HEK293 (cell line): ENCODE measurements around the gene MRM1.
A peak's percentile ranks its signal among the peaks of the same experiment; 100 is the strongest.

ENCODE experiments used
- CTCF ChIA-PET: fragments of 350-600 bp; formaldehyde crosslinking; extraction: SDS; loops from one replicate; lab custom pipeline; 2021; ENCODE audit warnings: antibody characterized with exemption; lab: Yijun Ruan, JAX
- POLR2A ChIA-PET: fragments of 300-600 bp; formaldehyde crosslinking; extraction: SDS; loops from one replicate; lab custom pipeline; 2020; ENCODE audit warnings: antibody characterized with exemption, inconsistent platforms; lab: Yijun Ruan, JAX
- H3K27ac ChIP-seq: fragments of 200-500 bp; sonication (Bioruptor generic); 2 replicates; pipeline ENCODE4 v1.5.1; 2014; ENCODE audit warnings: low read depth, low read length, control low read depth, inconsistent platforms; ENCODE audit errors: extremely low read depth
- H3K36me3 ChIP-seq, 2 experiments: fragments of 200-500 bp in 1 of 2; sonication (Bioruptor generic) in 1 of 2; 1 replicate in 1 of 2; 2 replicates in 1 of 2; pipeline ENCODE4 v1.5.1; 2014 to 2017; ENCODE audit warnings: inconsistent platforms in 2 of 2, low read length in 2 of 2; ENCODE audit not compliant: control insufficient read depth in 2 of 2, insufficient read depth in 1 of 2
- H3K4me1 ChIP-seq: fragments of 200-500 bp; sonication (Bioruptor generic); 2 replicates; pipeline ENCODE4 v1.5.1; 2014; ENCODE audit warnings: mild to moderate bottlenecking, low read length, inconsistent platforms; ENCODE audit not compliant: control insufficient read depth, insufficient read depth
- H3K4me3 ChIP-seq: 2 replicates; pipeline ENCODE4 v1.5.1; 2011; ENCODE audit warnings: low read depth, mild to moderate bottlenecking, control low read depth, low read length, moderate library complexity
- H3K9me3 ChIP-seq: fragments of 200-500 bp; sonication (Bioruptor generic); 2 replicates; pipeline ENCODE4 v1.5.1; 2014; ENCODE audit warnings: low read depth, low read length, inconsistent platforms; ENCODE audit not compliant: control insufficient read depth, insufficient read depth
- KLF16 ChIP-seq: fragments of 450-650 bp; formaldehyde crosslinking; IDR thresholded peaks from 2 replicates; pipeline ENCODE4 v1.5.1; 2017; ENCODE audit warnings: missing biosample characterization, missing genetic modification characterization
- OSR2 ChIP-seq: fragments of 450-650 bp; formaldehyde crosslinking; IDR thresholded peaks from 2 replicates; pipeline ENCODE4 v1.5.1; 2016; ENCODE audit warnings: missing biosample characterization, missing genetic modification characterization
- SCRT2 ChIP-seq: fragments of 450-650 bp; formaldehyde crosslinking; IDR thresholded peaks from 2 replicates; pipeline ENCODE4 v1.5.1; 2016; ENCODE audit warnings: missing biosample characterization, missing genetic modification characterization
- SP2 ChIP-seq: fragments of 450-650 bp; formaldehyde crosslinking; IDR thresholded peaks from 2 replicates; pipeline ENCODE4 v1.5.1; 2016; ENCODE audit warnings: missing biosample characterization, missing genetic modification characterization
- TCF7L2 ChIP-seq: IDR thresholded peaks from 2 replicates; pipeline ENCODE4 v1.6.1; 2011; ENCODE audit warnings: low read depth, mild to moderate bottlenecking, inconsistent platforms, low read length, moderate library complexity, borderline replicate concordance
- ZBTB20 ChIP-seq: fragments of 450-650 bp; formaldehyde crosslinking; IDR thresholded peaks from 2 replicates; pipeline ENCODE4 v1.5.1; 2016; ENCODE audit warnings: missing biosample characterization, missing genetic modification characterization
- ZFHX2 ChIP-seq: fragments of 450-650 bp; formaldehyde crosslinking; conservative IDR thresholded peaks from 2 replicates; pipeline ENCODE4 v1.5.1; 2016; ENCODE audit warnings: missing biosample characterization, missing genetic modification characterization
- ZFP3 ChIP-seq: fragments of 450-650 bp; formaldehyde crosslinking; IDR thresholded peaks from 2 replicates; pipeline ENCODE4 v1.5.1; 2016; ENCODE audit warnings: low read depth, missing biosample characterization, missing genetic modification characterization
- ZNF521 ChIP-seq: fragments of 450-650 bp; formaldehyde crosslinking; IDR thresholded peaks from 2 replicates; pipeline ENCODE4 v1.5.1; 2017; ENCODE audit warnings: missing biosample characterization, mild to moderate bottlenecking, missing genetic modification characterization
- ZNF555 ChIP-seq: fragments of 450-650 bp; formaldehyde crosslinking; conservative IDR thresholded peaks from 2 replicates; pipeline ENCODE4 v1.5.1; 2017; ENCODE audit warnings: missing biosample characterization, mild to moderate bottlenecking, missing genetic modification characterization, inconsistent platforms
- ZNF664 ChIP-seq: fragments of 450-650 bp; formaldehyde crosslinking; IDR thresholded peaks from 2 replicates; pipeline ENCODE4 v1.5.1; 2016; ENCODE audit warnings: missing biosample characterization, missing genetic modification characterization
- ZNF76 ChIP-seq: fragments of 450-650 bp; formaldehyde crosslinking; IDR thresholded peaks from 2 replicates; pipeline ENCODE4; 2016; ENCODE audit warnings: low read depth, missing biosample characterization, missing genetic modification characterization, borderline replicate concordance
- ZNF776 ChIP-seq: fragments of 450-650 bp; formaldehyde crosslinking; IDR thresholded peaks from 2 replicates; pipeline ENCODE4 v1.5.0; 2017; ENCODE audit warnings: missing biosample characterization, missing genetic modification characterization, borderline replicate concordance
- TF ChIP-seq, protein P1 (sequence below): fragments of 450-650 bp; formaldehyde crosslinking; IDR thresholded peaks from 2 replicates; pipeline ENCODE4 v1.5.1; 2017; ENCODE audit warnings: missing biosample characterization, missing genetic modification characterization
- TF ChIP-seq, protein P2 (sequence below): fragments of 450-650 bp; formaldehyde crosslinking; IDR thresholded peaks from 2 replicates; pipeline ENCODE4 v1.5.1; 2016; ENCODE audit warnings: missing biosample characterization, missing genetic modification characterization, low read depth
- TF ChIP-seq, protein P3 (sequence below): fragments of 450-650 bp; formaldehyde crosslinking; IDR thresholded peaks from 2 replicates; pipeline ENCODE4 v1.5.1; 2016; ENCODE audit warnings: missing biosample characterization, missing genetic modification characterization, borderline replicate concordance
- TF ChIP-seq, protein P4 (sequence below): fragments of 450-650 bp; formaldehyde crosslinking; IDR thresholded peaks from 2 replicates; pipeline ENCODE4 v1.5.1; 2016; ENCODE audit warnings: missing biosample characterization, missing genetic modification characterization
- TF ChIP-seq, protein P5 (sequence below): fragments of 450-650 bp; formaldehyde crosslinking; IDR thresholded peaks from 2 replicates; pipeline ENCODE4 v1.5.1; 2016; ENCODE audit warnings: missing biosample characterization, missing genetic modification characterization
- TF ChIP-seq, protein P6 (sequence below): fragments of 450-650 bp; formaldehyde crosslinking; IDR thresholded peaks from 2 replicates; pipeline ENCODE4 v1.5.1; 2016; ENCODE audit warnings: missing biosample characterization, missing genetic modification characterization, low read depth

MRM1 gene

DNA sequence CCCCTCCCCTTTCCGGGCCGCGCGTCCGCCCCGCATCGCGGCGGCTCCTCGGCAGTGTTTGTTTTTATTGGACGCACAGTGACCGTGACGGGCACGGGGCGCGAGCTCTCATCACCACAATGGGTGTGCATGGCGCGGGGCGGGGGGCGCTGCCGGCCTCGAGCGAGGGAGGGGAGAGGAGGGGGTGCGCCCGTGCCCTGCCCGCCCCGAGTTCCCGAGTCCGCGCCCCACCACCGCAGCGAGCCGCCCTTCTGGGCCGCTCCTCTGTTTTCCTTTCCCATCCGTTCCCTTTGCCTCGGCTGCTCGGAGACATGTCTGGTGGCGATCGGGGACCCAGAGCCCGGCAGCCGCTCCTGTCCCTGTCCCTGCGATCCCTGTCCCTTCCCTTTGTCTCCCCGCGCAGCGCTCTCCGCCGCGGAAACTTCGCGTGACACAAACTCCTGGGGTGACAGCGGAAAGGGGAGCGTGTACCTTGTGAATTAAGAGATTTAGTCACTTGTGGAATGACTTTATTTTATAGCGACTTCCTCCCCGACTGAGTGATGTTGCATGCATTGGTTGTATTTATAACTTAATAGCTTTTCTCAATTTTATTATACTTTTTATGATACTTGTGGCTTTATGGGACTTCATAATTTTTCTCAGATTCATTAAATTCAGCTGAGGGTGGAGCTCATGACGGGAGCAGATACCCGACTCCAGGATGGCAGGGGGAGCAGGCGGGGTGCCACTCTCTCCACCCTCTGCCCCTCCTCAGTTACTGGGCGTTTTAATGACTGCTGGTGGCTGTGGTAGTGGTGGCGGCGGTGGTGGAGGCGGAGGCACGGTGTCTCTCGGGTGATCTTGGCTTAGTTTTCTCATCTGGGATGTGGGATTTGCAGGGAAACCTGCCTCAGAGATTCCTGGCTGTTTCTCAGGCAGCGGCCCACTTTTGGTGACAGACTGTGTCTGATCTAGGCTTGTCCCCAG is 40.8 kb downstream of the MRM1 start (continued):
- TF ChIP-seq, protein P1, sequence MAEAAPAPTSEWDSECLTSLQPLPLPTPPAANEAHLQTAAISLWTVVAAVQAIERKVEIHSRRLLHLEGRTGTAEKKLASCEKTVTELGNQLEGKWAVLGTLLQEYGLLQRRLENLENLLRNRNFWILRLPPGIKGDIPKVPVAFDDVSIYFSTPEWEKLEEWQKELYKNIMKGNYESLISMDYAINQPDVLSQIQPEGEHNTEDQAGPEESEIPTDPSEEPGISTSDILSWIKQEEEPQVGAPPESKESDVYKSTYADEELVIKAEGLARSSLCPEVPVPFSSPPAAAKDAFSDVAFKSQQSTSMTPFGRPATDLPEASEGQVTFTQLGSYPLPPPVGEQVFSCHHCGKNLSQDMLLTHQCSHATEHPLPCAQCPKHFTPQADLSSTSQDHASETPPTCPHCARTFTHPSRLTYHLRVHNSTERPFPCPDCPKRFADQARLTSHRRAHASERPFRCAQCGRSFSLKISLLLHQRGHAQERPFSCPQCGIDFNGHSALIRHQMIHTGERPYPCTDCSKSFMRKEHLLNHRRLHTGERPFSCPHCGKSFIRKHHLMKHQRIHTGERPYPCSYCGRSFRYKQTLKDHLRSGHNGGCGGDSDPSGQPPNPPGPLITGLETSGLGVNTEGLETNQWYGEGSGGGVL (tag by site-specific recombination) = peak; percentile 77
- peak; percentile 14; the same call in 1 of the 2 replicates for TF ChIP-seq KLF16 (tag by site-specific recombination)
- TF ChIP-seq ZFHX2 (tag by site-specific recombination) = peak; percentile 84
- peak; percentile 15; the same call in 1 of the 2 replicates for TF ChIP-seq SP2 (tag by site-specific recombination)
- TF ChIP-seq ZBTB20 (tag by site-specific recombination) = peak; percentile 58
- TF ChIP-seq, protein P2, sequence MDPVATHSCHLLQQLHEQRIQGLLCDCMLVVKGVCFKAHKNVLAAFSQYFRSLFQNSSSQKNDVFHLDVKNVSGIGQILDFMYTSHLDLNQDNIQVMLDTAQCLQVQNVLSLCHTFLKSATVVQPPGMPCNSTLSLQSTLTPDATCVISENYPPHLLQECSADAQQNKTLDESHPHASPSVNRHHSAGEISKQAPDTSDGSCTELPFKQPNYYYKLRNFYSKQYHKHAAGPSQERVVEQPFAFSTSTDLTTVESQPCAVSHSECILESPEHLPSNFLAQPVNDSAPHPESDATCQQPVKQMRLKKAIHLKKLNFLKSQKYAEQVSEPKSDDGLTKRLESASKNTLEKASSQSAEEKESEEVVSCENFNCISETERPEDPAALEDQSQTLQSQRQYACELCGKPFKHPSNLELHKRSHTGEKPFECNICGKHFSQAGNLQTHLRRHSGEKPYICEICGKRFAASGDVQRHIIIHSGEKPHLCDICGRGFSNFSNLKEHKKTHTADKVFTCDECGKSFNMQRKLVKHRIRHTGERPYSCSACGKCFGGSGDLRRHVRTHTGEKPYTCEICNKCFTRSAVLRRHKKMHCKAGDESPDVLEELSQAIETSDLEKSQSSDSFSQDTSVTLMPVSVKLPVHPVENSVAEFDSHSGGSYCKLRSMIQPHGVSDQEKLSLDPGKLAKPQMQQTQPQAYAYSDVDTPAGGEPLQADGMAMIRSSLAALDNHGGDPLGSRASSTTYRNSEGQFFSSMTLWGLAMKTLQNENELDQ (tag by site-specific recombination) = no peak

DNA sequence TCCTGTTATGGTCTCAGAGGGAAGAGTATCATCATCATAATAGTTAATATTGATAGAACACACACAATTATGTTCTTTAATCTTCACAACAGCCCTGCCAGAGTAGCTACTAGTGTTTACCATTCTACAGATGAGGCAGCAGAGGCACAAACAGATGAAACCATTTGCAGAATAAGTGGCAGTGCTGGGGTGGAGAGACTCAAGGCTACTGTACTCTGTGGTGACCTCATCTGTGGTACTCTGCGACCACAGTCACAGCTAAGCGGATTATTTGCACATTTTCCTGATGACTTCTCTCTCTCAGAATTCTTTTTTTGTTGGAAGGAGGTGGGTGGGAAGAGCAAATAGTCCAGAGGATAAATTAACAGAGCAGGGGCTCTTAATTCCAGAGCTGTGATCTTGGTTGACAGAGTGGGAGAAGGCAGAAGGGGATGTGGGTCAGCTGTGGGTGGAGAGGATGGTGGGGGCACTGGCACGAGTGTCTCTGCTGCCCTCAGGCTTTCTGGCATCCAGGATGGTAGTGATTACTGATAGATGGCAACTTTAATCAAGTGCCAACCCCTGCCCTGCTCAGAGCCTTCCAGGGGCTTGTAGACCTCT is 41.8 kb downstream of the MRM1 start:
- no peaks in the 10 kb centered on the region for H3K36me3 ChIP-seq
- H3K4me3 ChIP-seq = no peak overlapping the region
- no peak overlapping the region for H3K27ac ChIP-seq
- no peaks in the 10 kb centered on the region for H3K9me3 ChIP-seq
- peaks cover 6% of the 10 kb centered on the region for H3K4me1 ChIP-seq
- ChIA-PET POLR2A (interaction anchor here (1.0 kb wide), 1 partner anchor 11 kb away, joined by 3 read pairs; no protein-coding TSS in a partner anchor), CTCF (interaction anchor here (0.7 to 1.5 kb wide), 4 partner anchors 10 to 198 kb away, joined by 3 to 5 read pairs (median 4); no protein-coding TSS in a partner anchor)
- no peak for TF ChIP-seq TCF7L2
- TF ChIP-seq, protein P3, sequence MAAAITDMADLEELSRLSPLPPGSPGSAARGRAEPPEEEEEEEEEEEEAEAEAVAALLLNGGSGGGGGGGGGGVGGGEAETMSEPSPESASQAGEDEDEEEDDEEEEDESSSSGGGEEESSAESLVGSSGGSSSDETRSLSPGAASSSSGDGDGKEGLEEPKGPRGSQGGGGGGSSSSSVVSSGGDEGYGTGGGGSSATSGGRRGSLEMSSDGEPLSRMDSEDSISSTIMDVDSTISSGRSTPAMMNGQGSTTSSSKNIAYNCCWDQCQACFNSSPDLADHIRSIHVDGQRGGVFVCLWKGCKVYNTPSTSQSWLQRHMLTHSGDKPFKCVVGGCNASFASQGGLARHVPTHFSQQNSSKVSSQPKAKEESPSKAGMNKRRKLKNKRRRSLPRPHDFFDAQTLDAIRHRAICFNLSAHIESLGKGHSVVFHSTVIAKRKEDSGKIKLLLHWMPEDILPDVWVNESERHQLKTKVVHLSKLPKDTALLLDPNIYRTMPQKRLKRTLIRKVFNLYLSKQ (tag by site-specific recombination) = no peak
- TF ChIP-seq ZNF555 = no peak
- TF ChIP-seq, protein P4, sequence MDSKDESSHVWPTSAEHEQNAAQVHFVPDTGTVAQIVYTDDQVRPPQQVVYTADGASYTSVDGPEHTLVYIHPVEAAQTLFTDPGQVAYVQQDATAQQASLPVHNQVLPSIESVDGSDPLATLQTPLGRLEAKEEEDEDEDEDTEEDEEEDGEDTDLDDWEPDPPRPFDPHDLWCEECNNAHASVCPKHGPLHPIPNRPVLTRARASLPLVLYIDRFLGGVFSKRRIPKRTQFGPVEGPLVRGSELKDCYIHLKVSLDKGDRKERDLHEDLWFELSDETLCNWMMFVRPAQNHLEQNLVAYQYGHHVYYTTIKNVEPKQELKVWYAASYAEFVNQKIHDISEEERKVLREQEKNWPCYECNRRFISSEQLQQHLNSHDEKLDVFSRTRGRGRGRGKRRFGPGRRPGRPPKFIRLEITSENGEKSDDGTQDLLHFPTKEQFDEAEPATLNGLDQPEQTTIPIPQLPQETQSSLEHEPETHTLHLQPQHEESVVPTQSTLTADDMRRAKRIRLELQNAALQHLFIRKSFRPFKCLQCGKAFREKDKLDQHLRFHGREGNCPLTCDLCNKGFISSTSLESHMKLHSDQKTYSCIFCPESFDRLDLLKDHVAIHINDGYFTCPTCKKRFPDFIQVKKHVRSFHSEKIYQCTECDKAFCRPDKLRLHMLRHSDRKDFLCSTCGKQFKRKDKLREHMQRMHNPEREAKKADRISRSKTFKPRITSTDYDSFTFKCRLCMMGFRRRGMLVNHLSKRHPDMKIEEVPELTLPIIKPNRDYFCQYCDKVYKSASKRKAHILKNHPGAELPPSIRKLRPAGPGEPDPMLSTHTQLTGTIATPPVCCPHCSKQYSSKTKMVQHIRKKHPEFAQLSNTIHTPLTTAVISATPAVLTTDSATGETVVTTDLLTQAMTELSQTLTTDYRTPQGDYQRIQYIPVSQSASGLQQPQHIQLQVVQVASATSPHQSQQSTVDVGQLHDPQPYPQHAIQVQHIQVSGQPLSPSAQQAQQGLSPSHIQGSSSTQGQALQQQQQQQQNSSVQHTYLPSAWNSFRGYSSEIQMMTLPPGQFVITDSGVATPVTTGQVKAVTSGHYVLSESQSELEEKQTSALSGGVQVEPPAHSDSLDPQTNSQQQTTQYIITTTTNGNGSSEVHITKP = peak; percentile 52
- TF ChIP-seq ZNF76 (tag by site-specific recombination) = no peak
- TF ChIP-seq ZNF664 (tag by site-specific recombination) = no peak
- TF ChIP-seq, protein P5, sequence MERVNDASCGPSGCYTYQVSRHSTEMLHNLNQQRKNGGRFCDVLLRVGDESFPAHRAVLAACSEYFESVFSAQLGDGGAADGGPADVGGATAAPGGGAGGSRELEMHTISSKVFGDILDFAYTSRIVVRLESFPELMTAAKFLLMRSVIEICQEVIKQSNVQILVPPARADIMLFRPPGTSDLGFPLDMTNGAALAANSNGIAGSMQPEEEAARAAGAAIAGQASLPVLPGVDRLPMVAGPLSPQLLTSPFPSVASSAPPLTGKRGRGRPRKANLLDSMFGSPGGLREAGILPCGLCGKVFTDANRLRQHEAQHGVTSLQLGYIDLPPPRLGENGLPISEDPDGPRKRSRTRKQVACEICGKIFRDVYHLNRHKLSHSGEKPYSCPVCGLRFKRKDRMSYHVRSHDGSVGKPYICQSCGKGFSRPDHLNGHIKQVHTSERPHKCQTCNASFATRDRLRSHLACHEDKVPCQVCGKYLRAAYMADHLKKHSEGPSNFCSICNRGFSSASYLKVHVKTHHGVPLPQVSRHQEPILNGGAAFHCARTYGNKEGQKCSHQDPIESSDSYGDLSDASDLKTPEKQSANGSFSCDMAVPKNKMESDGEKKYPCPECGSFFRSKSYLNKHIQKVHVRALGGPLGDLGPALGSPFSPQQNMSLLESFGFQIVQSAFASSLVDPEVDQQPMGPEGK (tag by site-specific recombination) = 0 out of 2 replicates have a peak, but pooled peaks have one; percentile 14
- no peak for TF ChIP-seq SP2 (tag by site-specific recombination)
- no peak for TF ChIP-seq SCRT2
- TF ChIP-seq ZNF521 (tag by site-specific recombination) = no peak
- TF ChIP-seq ZFP3 (tag by site-specific recombination) = no peak
- TF ChIP-seq, protein P6, sequence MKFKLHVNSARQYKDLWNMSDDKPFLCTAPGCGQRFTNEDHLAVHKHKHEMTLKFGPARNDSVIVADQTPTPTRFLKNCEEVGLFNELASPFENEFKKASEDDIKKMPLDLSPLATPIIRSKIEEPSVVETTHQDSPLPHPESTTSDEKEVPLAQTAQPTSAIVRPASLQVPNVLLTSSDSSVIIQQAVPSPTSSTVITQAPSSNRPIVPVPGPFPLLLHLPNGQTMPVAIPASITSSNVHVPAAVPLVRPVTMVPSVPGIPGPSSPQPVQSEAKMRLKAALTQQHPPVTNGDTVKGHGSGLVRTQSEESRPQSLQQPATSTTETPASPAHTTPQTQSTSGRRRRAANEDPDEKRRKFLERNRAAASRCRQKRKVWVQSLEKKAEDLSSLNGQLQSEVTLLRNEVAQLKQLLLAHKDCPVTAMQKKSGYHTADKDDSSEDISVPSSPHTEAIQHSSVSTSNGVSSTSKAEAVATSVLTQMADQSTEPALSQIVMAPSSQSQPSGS (tag by site-specific recombination) = peak; percentile 22; the same call in 1 of the 2 replicates
- TF ChIP-seq ZNF776 (tag by site-specific recombination) = no peak
- peak; percentile 42; the same call in 1 of the 2 replicates for TF ChIP-seq OSR2 (tag by site-specific recombination)
- no peak for TF ChIP-seq KLF16 (tag by site-specific recombination)
